ENCODE measurements around the gene FSIP1.

FSIP1 gene

DNA sequence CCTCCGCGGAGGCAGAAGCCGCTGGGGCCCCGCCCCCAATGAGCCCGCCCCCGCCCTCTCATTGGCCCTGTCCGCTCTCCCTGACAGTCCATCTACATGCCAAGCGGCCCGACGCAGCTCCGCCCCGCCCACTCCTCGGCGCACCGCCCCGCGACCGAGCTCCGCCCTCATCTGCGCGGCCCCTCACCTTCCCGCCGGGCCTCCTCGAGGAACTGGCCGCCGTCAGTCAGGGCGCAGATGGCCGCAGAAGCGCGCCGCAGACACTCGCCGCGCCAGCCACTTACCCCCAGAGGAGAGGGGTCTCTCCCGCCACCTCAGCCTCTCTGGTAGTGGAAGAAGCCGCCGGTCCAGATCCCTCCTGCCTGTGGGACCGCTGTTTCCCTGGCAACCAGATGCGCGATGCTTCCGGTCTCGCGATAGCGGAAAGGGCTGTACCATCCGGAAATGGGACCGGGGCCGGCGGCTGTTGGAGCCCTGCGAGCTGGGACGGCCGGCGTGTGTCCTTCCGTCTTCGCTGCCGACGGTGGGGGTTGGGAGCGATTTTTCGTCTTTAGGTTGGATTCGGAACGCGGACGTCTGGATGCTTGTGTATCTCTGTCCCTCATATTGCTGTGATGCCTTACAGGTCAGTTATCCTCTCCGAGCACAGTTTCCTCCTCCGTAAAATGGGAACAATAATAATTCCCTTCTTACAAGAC, at the start of gene FSIP1:
TSS of gene FSIP1 (minus strand) at position 401 of the 698 bp plus-strand sequence. CDS start 6,317 bp downstream, outside the sequence.
- Histone ChIP-seq H3K27me3 (ENCODE audit: insufficient read depth, poor library complexity, severe bottlenecking) (no peaks in the 10 kb centered on the region), H3K36me3 (ENCODE audit: low read depth) (no peaks in the 10 kb centered on the region), H3K4me3 (ENCODE audit: severe bottlenecking) (peak within 1 kb of the TSS; percentile 83), H3K9me3 (ENCODE audit: severe bottlenecking) (no peaks in the 10 kb centered on the region), H3K27ac (ENCODE audit: poor library complexity, severe bottlenecking) (peak within 1 kb of the TSS; percentile 37), H3K4me1 (ENCODE audit: insufficient read depth, poor library complexity, severe bottlenecking) (peaks cover 28% of the 10 kb centered on the region)
- ATAC-seq (ENCODE audit: low read depth) (peak; percentile 94), DNase-seq (ENCODE audit: low spot score) (peak; percentile 99)
- TF ChIP-seq, protein P1, sequence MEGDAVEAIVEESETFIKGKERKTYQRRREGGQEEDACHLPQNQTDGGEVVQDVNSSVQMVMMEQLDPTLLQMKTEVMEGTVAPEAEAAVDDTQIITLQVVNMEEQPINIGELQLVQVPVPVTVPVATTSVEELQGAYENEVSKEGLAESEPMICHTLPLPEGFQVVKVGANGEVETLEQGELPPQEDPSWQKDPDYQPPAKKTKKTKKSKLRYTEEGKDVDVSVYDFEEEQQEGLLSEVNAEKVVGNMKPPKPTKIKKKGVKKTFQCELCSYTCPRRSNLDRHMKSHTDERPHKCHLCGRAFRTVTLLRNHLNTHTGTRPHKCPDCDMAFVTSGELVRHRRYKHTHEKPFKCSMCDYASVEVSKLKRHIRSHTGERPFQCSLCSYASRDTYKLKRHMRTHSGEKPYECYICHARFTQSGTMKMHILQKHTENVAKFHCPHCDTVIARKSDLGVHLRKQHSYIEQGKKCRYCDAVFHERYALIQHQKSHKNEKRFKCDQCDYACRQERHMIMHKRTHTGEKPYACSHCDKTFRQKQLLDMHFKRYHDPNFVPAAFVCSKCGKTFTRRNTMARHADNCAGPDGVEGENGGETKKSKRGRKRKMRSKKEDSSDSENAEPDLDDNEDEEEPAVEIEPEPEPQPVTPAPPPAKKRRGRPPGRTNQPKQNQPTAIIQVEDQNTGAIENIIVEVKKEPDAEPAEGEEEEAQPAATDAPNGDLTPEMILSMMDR (IDR thresholded peaks at IDR 0.05; ENCODE audit: poor library complexity, severe bottlenecking) = no peak

DNA sequence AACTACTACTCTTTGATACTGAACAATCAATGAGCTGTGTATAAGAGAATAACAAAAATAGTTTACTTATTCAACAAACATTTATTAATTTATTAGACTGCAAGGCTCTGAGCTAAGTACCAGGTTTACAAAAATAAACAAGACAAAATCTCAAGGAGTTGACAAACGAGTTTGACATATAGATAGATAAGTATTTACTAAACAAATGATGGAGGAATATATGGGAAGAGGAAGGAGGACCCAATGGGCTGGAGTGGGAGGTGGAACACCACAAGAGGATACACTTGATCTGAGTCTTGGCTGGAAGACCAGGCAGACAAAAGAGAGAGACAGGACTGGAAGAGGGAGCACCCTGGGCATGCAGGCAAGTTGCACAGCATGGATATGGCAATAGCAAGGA, 47.5 kb upstream of the FSIP1 start:
- H3K4me1 ChIP-seq (ENCODE audit: insufficient read depth, poor library complexity, severe bottlenecking) = peaks cover 25% of the 10 kb centered on the region
- no peak overlapping the region for H3K27ac ChIP-seq (ENCODE audit: poor library complexity, severe bottlenecking)
- TF ChIP-seq, protein P1 (IDR thresholded peaks at IDR 0.05; ENCODE audit: poor library complexity, severe bottlenecking) = no peak
- no peaks in the 10 kb centered on the region for H3K27me3 ChIP-seq (ENCODE audit: insufficient read depth, poor library complexity, severe bottlenecking)
- H3K9me3 ChIP-seq (ENCODE audit: severe bottlenecking) = no peaks in the 10 kb centered on the region
- ATAC-seq (ENCODE audit: low read depth) (no peak), DNase-seq (ENCODE audit: low spot score) (no peak)
- H3K36me3 ChIP-seq (ENCODE audit: low read depth) = no peaks in the 10 kb centered on the region
- no peak overlapping the region for H3K4me3 ChIP-seq (ENCODE audit: severe bottlenecking)

DNA sequence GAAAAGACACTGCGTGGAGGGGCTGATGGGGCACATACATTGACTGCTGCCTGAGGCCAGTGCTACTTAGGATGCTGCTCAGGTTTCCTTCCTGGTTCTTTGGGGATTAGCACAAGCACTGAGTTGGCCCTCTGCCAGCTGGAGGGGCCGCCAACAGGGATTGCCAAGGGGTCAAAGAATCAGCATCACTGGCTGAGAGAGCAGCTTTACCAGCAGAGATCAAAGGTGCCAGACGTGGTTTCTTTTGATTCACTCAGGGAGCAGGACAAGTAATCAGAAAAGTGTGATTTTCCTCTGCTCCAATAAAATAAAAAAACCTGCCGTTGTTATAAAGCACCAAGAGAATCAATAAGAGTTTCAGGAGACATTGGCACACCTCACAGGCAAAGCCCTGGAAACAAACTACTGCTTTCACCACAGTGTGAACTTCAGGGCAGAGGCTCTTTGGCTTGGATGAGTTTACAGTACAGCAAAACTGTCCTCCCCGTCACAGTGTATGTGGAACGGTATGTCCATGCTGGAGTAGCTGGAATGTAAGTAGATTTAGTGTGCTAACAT, 45.8 kb upstream of the FSIP1 start:
- H3K27ac ChIP-seq (ENCODE audit: poor library complexity, severe bottlenecking) = no peak overlapping the region
- no peak overlapping the region for H3K4me3 ChIP-seq (ENCODE audit: severe bottlenecking)
- H3K27me3 ChIP-seq (ENCODE audit: insufficient read depth, poor library complexity, severe bottlenecking) = no peaks in the 10 kb centered on the region
- TF ChIP-seq, protein P1 (IDR thresholded peaks at IDR 0.05; ENCODE audit: poor library complexity, severe bottlenecking) = no peak
- ATAC-seq (ENCODE audit: low read depth) = peak; percentile 71
- peak; percentile 74 for DNase-seq (ENCODE audit: low spot score)
- no peaks in the 10 kb centered on the region for H3K36me3 ChIP-seq (ENCODE audit: low read depth)
- no peaks in the 10 kb centered on the region for H3K9me3 ChIP-seq (ENCODE audit: severe bottlenecking)
- peaks cover 14% of the 10 kb centered on the region for H3K4me1 ChIP-seq (ENCODE audit: insufficient read depth, poor library complexity, severe bottlenecking)

DNA sequence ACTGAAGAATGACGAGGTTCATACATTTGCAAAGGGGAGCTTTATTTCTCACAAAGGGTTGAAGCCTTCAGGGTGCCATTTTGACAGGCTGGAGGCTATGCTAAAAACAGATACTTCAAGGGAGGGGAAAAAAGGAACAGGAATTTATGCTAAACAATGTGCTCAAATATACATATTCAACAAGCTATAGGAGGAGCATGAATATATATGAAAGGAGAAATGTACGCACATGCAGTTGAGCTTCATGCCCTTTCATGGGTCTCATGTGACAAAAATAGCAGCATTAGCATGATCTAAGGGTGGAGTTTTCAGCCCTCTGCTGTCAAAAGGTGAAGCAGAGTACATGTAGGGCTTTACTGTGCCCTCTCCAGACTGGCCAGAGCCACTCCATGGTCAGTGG, 44.3 kb upstream of the FSIP1 start:
- no peak overlapping the region for H3K4me3 ChIP-seq (ENCODE audit: severe bottlenecking)
- no peaks in the 10 kb centered on the region for H3K27me3 ChIP-seq (ENCODE audit: insufficient read depth, poor library complexity, severe bottlenecking)
- DNase-seq (ENCODE audit: low spot score) = no peak
- no peak for ATAC-seq (ENCODE audit: low read depth)
- no peaks in the 10 kb centered on the region for H3K9me3 ChIP-seq (ENCODE audit: severe bottlenecking)
- H3K27ac ChIP-seq (ENCODE audit: poor library complexity, severe bottlenecking) = no peak overlapping the region
- TF ChIP-seq, protein P1 (IDR thresholded peaks at IDR 0.05; ENCODE audit: poor library complexity, severe bottlenecking) = no peak
- no peaks in the 10 kb centered on the region for H3K36me3 ChIP-seq (ENCODE audit: low read depth)
- H3K4me1 ChIP-seq (ENCODE audit: insufficient read depth, poor library complexity, severe bottlenecking) = peaks cover 7% of the 10 kb centered on the region

DNA sequence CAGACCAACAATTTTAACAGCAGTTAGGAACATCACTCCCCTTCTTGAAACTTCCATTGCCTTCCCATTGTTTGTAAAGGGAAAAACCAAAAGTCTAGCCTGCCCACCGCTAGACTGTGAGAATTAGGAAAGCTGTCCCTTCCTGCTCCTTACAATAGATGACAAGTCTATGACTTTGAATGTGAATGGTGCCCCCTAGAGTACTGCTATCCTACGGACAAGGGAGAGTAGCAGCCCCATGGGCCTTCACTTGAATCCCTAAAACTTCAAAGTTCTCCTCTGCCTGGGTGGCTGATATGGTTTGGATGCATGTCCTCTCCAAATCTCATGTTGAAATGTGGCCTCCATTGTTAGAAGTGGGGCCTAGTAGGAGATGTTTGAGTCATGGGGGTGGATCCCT, 41.0 kb upstream of the FSIP1 start:
- H3K36me3 ChIP-seq (ENCODE audit: low read depth) = no peaks in the 10 kb centered on the region
- no peaks in the 10 kb centered on the region for H3K9me3 ChIP-seq (ENCODE audit: severe bottlenecking)
- no peak overlapping the region for H3K4me3 ChIP-seq (ENCODE audit: severe bottlenecking)
- TF ChIP-seq, protein P1 (IDR thresholded peaks at IDR 0.05; ENCODE audit: poor library complexity, severe bottlenecking) = no peak
- H3K27me3 ChIP-seq (ENCODE audit: insufficient read depth, poor library complexity, severe bottlenecking) = no peaks in the 10 kb centered on the region
- ATAC-seq (ENCODE audit: low read depth) (no peak), DNase-seq (ENCODE audit: low spot score) (no peak)
- peaks cover 7% of the 10 kb centered on the region for H3K4me1 ChIP-seq (ENCODE audit: insufficient read depth, poor library complexity, severe bottlenecking)
- H3K27ac ChIP-seq (ENCODE audit: poor library complexity, severe bottlenecking) = no peak overlapping the region

Measured in RWPE2 (cell line).